Measurements from ENCODE around the gene COQ7.

The COQ7 gene

GRCh38 chr16:19084879-19085278 is 17.5 kb downstream of the COQ7 start:
- no peak overlapping the region for H3K4me3 ChIP-seq (ENCODE audit: low read length)
- no peak for DNase-seq (ENCODE audit: low read depth, low spot score)

- DNase-seq (ENCODE audit: low read depth, low spot score), result no peak
- no peak overlapping the region for H3K4me3 ChIP-seq (ENCODE audit: low read length)
These were observed 18.3 kb downstream of the COQ7 start for GRCh38 chr16:19085679-19086200.

- H3K4me3 ChIP-seq (ENCODE audit: low read length), result no peak overlapping the region
- peak; percentile 30 for DNase-seq (ENCODE audit: low read depth, low spot score)
These were observed 19.1 kb downstream of the COQ7 start for GRCh38 chr16:19086322-19087199.

GRCh38 chr16:19088341-19088916 is 21.0 kb downstream of the COQ7 start:
- H3K4me3 ChIP-seq (ENCODE audit: low read length), result no peak overlapping the region
- DNase-seq (ENCODE audit: low read depth, low spot score), result no peak

GRCh38 chr16:19089410-19089955 is 22.1 kb downstream of the COQ7 start:
- H3K4me3 ChIP-seq (ENCODE audit: low read length), result no peak overlapping the region
- no peak for DNase-seq (ENCODE audit: low read depth, low spot score)

GRCh38 chr16:19090916-19091315 is 23.5 kb downstream of the COQ7 start:
- DNase-seq (ENCODE audit: low read depth, low spot score), result no peak

GRCh38 chr16:19092653-19093410 is 25.4 kb downstream of the COQ7 start:
- no peak for DNase-seq (ENCODE audit: low read depth, low spot score)
- H3K4me3 ChIP-seq (ENCODE audit: low read length), result no peak overlapping the region

More at GRCh38 chr16:19090916-19091315, 23.5 kb downstream of the COQ7 start:
- no peak overlapping the region for H3K4me3 ChIP-seq (ENCODE audit: low read length)

GRCh38 chr16:19093631-19094541 is 26.5 kb downstream of the COQ7 start:
- DNase-seq (ENCODE audit: low read depth, low spot score), result no peak
- H3K4me3 ChIP-seq (ENCODE audit: low read length), result no peak overlapping the region

- DNase-seq (ENCODE audit: low read depth, low spot score), result peak; percentile 26
- no peak overlapping the region for H3K4me3 ChIP-seq (ENCODE audit: low read length)
These were observed 27.3 kb downstream of the COQ7 start for GRCh38 chr16:19094542-19095365.

- no peak for DNase-seq (ENCODE audit: low read depth, low spot score)
- H3K4me3 ChIP-seq (ENCODE audit: low read length), result no peak overlapping the region
These were observed 28.2 kb downstream of the COQ7 start for GRCh38 chr16:19095654-19096053.

- DNase-seq (ENCODE audit: low read depth, low spot score), result no peak
- H3K4me3 ChIP-seq (ENCODE audit: low read length), result no peak overlapping the region
These were observed 30.8 kb downstream of the COQ7 start for GRCh38 chr16:19098173-19098572.

GRCh38 chr16:19102187-19102872 is 34.9 kb downstream of the COQ7 start:
- no peak for DNase-seq (ENCODE audit: low read depth, low spot score)
- no peak overlapping the region for H3K4me3 ChIP-seq (ENCODE audit: low read length)

- no peak for DNase-seq (ENCODE audit: low read depth, low spot score)
- H3K4me3 ChIP-seq (ENCODE audit: low read length), result no peak overlapping the region
These were observed 37.2 kb downstream of the COQ7 start for GRCh38 chr16:19104607-19105006.

GRCh38 chr16:19105131-19105530 is 37.7 kb downstream of the COQ7 start:
- H3K4me3 ChIP-seq (ENCODE audit: low read length), result no peak overlapping the region
- DNase-seq (ENCODE audit: low read depth, low spot score), result no peak

- DNase-seq (ENCODE audit: low read depth, low spot score), result no peak
- H3K4me3 ChIP-seq (ENCODE audit: low read length), result no peak overlapping the region
These were observed 38.6 kb downstream of the COQ7 start for GRCh38 chr16:19105891-19106624.

- no peak overlapping the region for H3K4me3 ChIP-seq (ENCODE audit: low read length)
- DNase-seq (ENCODE audit: low read depth, low spot score), result no peak
These were observed 39.2 kb downstream of the COQ7 start for GRCh38 chr16:19106625-19107020.
